DMS79 treated with DMSO at 0.1 percent for 48 hours (cell line): Measurements from ENCODE around the gene GRK6.

Experiments
- DNase-seq: peaks from one replicate; lab custom pipeline; 2025; lab: John Stamatoyannopoulos, UW

Gene GRK6

DNA sequence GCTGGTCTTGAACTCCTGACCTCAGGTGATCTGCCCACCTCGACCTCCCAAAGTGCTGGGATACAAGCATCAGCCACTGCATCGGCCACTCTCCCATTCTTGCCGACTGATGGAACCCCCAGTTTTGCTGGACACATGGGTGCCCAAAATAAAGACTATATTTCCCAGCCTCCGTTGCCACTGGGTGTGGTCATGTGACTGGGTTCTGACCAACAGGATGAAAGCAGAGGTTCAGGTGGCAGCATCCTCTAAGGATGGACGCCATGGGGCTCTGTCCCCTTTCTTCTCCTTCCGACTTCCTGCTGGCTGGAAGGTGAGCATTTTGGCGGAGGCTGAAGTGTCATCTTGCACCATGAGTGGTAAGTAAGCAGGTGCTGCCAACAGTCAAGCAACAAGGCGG is 60.7 kb downstream of the GRK6 start:
- DNase-seq, result no peak

DNA sequence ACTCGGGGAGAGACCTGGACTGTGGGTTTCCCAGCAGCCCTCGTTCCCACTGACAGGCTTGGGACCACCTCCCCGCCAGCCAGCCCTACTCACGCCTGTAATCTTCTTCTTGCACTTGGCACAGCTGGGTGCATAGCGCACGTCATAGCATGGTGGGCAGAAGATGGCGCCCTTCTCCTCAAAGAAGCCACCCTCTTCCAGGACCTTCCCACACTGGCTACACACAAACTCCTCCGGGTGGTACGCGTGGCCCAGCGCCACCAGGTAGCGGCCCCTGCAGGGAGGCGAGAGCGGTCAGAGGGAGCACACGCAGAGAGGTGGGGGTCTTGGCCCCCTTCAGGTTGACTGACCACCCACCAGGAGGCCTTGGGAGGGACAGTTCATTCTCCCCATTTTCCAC is 61.5 kb downstream of the GRK6 start:
- no peak for DNase-seq

DNA sequence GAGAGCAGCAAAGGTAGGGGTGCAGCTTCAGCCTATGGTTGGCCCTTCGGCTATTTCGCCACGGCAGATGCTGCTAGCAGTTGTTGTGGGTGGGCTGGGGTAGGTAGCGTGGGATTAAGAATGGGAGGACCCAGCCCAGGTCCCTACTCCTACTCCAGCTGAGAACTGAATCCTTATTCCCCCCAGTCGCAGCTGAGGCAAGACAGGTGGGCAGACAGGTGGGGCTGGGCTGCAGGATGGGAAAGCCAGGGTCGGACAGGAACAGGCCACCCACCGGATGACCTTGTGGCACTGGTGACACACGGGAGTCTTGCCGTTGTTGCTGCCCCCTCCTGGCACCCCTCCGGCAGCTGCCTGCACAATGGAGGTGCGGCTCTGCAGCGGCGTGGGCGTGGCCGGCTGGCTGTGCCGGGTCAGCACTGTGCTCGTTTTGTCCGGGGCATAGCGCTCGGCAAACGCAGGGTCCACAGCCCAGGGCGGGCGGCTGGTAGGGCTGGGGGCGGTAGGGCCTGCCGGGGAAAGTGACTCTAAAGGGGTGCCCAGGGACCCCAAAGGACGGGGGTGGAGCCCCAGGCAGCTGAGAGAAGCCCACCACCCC is 62.7 kb downstream of the GRK6 start:
- no peak for DNase-seq

DNA sequence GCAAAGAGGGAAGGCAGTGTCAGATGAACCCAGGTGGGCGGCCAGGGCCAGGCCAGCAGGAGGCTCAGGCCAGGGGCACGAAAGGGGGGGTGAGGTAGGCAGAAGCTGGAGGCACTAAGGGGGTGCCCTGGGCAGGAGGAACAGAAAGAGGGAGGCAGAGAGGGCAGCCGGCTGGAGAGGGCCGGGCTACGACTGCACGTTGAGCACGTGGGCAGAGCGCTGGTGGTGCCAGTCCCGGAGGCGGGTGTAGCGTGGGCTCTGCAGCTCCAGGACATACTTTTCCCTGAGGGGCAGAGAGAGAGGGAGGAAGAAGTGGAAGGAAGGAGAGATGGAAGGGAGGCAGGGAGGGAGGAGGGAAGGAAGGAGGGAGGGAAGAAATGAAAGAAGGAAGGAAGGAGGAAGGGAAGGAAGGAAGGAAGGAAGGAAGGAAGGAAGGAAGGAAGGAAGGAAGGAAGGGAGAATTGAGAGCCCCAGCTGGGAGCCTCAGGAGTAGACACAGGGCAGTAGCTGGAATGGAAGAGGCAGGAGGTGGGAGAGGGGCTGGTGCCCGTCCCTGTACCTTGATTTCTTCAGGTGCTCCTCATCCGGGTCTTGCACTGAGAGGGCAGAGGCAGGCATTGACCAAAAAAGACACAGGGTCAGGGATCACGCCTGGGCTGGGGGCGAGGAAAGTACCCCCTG is 64.0 kb downstream of the GRK6 start:
- no peak for DNase-seq

DNA sequence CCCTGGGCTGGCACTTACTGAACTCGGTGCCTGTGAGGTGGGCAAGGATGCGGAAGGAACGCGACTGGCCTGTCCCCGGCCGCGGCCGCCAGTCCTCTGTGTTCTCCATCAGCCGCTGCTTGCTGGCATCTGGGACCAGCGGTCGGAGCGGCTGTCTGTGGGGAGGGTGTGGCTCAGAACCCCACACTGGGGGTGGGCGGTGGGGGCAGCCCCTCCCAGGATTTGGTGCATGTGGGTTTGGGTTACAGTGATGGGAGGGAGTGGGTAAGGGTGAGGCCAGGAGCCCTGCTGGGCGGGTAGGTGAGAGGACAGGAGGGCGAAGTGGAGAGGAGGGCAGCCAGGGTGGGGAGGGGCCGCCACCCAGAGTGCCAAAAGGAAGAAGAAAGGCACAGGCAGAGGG is 64.5 kb downstream of the GRK6 start:
- DNase-seq, result no peak

DNA sequence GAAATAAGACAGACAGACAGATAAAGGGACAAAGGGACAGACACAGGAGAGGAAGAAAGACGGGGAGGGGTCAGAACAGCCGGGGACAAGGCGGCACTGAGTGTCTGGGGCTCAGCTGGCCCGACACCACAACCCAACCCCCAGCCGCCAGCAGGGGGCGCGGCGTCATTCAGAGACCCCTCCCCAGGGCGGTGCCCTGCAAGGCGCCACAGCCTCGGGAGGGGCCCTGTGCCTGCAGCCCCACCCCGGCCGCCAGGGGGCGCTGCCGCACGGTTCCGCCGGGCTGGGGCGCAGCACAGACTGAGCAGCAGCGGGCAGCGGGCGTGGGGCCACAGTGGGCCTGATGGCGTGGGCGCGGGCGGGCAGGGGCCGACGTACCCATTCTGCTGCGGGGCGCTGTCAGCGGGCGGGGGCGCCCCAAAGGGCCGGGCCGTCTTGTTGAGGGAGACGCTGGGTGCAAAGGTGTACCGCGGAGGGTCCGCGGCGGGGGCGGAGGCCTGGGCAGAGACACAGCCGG is 65.0 kb downstream of the GRK6 start:
- DNase-seq, result no peak

DNA sequence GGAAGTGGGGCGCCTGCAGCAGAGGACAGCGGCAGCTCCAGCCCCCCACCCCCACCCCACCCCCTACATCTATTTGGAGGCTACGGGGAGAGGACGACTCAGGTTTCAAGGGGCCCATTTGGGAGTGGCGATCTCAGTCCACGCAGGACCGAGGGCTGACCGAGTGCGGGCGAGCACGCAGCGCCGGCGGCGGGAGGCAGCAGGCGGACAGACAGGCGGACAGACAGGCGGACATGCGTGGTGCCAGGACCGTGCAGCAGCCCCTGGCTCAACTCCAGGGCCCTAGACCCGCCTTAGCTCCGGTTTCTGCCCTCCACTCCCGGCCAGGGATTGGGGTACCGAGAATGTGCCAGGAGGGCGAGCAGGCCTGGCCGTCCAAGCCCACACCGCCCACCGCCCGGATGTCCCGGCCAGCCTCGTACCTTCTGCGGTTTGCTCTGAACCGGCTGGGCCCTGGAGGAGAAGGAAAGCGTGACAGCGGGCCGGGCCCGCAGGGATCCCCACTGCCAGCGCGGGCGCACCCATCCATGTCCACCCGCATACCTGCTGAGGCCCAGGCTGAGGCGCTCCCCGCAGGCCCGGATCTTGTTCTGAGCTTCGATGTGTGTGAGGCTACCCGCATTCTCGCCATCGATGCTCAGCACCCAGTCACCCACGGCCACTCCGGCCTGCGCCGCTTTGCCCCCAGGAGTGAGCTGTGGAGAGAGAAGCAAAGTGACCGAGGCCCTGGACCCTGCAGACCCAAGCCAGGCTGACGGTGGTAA is 65.7 kb downstream of the GRK6 start:
- DNase-seq, result no peak
